Dendritic cell treated with granulocyte-macrophage colony-stimulating factor and Interleukin-4, amounts not matched to agents 40 ng/mL and 50 ng/mL, for 4 days (primary cell): Measurements from ENCODE around the gene DST.

Experiments used
- H3K27ac Mint-ChIP-seq: one replicate; pipeline ENCODE4 v1.8.0; 2022; ENCODE audit warnings: mild to moderate bottlenecking, mixed read lengths
- H3K27me3 Mint-ChIP-seq: one replicate; pipeline ENCODE4 v1.8.0; 2022; ENCODE audit warnings: mild to moderate bottlenecking, mixed read lengths
- H3K36me3 Mint-ChIP-seq: one replicate; pipeline ENCODE4 v1.8.0; 2022; ENCODE audit warnings: low read depth, mixed read lengths
- H3K4me1 Mint-ChIP-seq: one replicate; pipeline ENCODE4 v1.8.0; 2022; ENCODE audit warnings: low read depth, mixed read lengths
- H3K4me3 Mint-ChIP-seq: one replicate; pipeline ENCODE4 v1.8.0; 2022; ENCODE audit warnings: mild to moderate bottlenecking, moderate library complexity, mixed read lengths
- H3K9me3 Mint-ChIP-seq: one replicate; pipeline ENCODE4 v1.8.0; 2022; ENCODE audit warnings: mixed read lengths
- intact Hi-C: fragments of 100-400 bp; cut with micrococcal nuclease; formaldehyde crosslinking; loops from one replicate; pipeline ENCODE4 v1.15.0; 2022

DST gene

DNA sequence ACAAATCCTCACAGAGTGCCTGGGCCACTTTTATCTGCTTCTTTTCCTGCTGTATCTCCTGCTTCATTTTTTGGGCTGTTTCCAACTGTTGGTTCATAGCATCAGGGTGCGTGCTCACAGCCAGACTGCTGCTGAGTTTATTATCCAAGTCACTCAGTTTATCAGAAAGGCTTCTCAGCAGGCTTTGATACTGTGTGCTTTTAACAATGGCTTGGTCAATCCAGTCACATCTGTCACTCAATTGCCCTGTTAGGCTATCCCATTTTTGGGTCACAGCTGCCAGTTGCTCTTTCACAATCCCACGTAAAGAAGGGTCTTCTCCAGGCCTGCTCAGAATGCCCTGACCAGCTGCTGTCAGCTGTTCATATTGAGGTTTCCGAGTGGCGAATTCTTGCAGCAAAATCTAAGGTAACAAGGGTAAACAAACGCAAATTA is 87.2 kb downstream of the DST start:
- no peaks in the 10 kb centered on the region for H3K27me3 Mint-ChIP-seq
- H3K4me3 Mint-ChIP-seq: no peak overlapping the region
- intact Hi-C loops: no loop called here
- H3K36me3 Mint-ChIP-seq: peaks cover 6% of the 10 kb centered on the region
- no peaks in the 10 kb centered on the region for H3K4me1 Mint-ChIP-seq
- no peak overlapping the region for H3K27ac Mint-ChIP-seq
- H3K9me3 Mint-ChIP-seq: no peaks in the 10 kb centered on the region

DNA sequence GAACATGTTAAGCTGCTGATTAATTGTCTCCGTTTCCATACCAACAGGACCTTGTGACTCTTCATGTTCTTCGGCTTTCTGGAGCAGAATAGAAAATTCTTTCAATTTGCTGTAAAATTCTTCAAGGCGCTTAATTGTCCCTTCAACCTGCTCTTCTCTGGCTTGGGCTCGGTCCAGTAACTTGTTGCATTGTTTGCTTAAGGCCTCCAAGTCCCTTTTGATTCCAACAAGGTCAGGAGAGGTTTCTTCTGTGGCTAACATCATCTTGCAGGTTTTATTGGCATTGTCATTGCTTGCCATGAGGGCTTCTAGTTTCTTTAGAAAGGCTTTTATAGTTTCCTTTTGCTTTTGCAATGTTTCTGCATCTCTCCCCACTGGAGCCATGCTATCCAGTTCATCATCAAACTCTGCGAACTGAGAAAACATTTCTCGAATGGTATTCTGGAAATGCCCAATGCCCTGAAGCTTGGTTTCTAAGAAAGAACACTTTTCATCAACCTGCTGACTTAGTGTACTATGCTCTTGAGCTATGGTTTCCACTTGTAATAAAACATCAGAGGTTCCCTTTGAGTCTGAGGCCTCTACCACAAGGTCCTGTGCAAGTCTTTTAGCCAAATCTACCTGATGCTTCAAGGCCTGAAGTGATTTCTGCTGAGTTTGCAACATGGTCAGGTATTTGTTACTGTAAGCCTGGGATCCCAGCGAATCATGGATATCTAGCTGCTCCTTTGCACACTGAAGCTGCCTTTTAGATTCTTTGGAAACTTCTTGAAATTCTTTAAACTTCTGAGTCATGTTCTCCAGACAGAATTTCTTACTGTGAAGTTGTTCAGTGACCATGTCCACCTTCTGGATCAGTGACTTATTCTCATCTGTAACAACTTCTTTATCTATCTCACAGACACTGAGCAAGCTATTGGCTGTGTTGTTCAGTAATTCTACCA is 90.2 kb downstream of the DST start:
- intact Hi-C loops: no loop called here
- Mint-ChIP-seq H3K4me1 (no peaks in the 10 kb centered on the region), H3K27me3 (no peaks in the 10 kb centered on the region), H3K36me3 (peaks cover 6% of the 10 kb centered on the region), H3K4me3 (no peak overlapping the region), H3K27ac (no peak overlapping the region), H3K9me3 (no peaks in the 10 kb centered on the region)

DNA sequence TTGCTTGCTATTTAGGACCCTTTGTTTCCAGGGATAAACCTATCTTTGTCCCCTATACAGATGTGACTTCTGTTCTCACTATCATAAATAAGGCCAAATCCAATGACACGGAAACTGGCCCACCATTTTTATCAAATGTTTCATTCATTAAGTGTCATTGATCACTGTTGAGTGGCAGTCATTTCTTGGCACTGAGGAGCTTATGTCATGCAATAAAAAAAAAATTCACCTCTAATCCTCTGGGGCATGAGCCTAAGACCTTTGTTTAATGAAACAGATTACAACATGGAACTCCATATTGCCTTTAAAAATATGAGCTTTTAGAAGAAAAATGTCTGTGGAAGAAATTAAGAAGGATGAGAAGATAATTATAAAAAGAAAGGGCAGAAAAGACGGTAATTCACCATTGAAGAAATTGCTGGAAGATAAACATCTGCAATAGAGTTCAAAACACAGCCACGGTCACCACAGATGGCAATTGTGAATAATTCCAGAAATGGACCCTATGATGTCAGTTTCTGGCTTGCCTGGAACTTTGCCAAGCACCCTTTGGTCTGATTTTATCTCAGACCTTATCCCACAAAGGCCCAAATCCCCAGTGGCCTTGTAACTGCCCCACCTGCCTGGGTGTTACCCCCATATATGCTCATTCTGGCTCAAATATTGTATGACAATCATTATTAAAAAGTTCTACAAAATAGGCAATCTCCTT is 91.1 kb downstream of the DST start:
- no peaks in the 10 kb centered on the region for H3K4me1 Mint-ChIP-seq
- H3K9me3 Mint-ChIP-seq: no peaks in the 10 kb centered on the region
- no peak overlapping the region for H3K4me3 Mint-ChIP-seq
- no peaks in the 10 kb centered on the region for H3K27me3 Mint-ChIP-seq
- peaks cover 6% of the 10 kb centered on the region for H3K36me3 Mint-ChIP-seq
- intact Hi-C loops: no loop called here
- H3K27ac Mint-ChIP-seq: no peak overlapping the region

DNA sequence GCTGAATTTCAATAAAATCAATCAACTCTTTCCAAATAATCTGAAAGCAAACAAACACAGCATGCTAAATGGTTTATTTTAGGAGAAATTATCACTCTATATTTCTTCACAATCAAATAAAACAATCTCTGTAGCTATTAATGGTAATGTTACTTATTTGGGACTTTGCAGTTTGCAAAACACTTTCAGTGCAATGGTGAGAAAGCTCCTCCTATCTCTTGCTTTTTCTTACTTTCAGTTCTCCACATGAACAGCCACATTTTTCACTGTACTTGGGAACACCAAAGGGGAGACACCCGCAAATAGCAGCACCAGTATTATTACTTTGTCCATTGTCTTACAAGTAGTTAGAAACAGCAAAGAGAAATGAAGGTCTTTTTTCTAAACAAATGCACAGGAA is 92.4 kb downstream of the DST start:
- intact Hi-C loops: no loop called here
- no peak overlapping the region for H3K27ac Mint-ChIP-seq
- no peaks in the 10 kb centered on the region for H3K4me1 Mint-ChIP-seq
- no peaks in the 10 kb centered on the region for H3K27me3 Mint-ChIP-seq
- H3K4me3 Mint-ChIP-seq: no peak overlapping the region
- H3K36me3 Mint-ChIP-seq: peaks cover 2% of the 10 kb centered on the region
- H3K9me3 Mint-ChIP-seq: no peaks in the 10 kb centered on the region

DNA sequence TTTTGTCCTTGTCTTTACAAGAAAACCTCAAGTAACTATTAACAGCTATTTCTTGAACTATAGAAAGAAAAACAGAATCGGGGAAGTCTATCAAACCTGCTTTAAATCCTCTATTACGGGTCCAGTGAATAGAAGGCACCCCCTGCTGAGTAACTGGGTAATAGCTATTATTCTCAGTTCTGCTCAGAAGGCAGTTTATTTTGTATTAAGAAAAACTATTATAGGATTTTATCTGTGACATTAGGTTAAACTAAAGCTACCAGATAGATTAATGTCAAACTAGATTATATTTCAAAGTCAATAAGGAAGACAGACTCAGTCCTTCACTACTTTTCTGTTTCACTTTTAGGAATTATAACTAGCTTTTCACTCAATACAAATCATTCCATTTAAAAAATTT is 93.7 kb downstream of the DST start:
- no peaks in the 10 kb centered on the region for H3K9me3 Mint-ChIP-seq
- intact Hi-C loops: no loop called here
- no peaks in the 10 kb centered on the region for H3K27me3 Mint-ChIP-seq
- H3K4me3 Mint-ChIP-seq: no peak overlapping the region
- H3K4me1 Mint-ChIP-seq: no peaks in the 10 kb centered on the region
- H3K36me3 Mint-ChIP-seq: no peaks in the 10 kb centered on the region
- no peak overlapping the region for H3K27ac Mint-ChIP-seq

DNA sequence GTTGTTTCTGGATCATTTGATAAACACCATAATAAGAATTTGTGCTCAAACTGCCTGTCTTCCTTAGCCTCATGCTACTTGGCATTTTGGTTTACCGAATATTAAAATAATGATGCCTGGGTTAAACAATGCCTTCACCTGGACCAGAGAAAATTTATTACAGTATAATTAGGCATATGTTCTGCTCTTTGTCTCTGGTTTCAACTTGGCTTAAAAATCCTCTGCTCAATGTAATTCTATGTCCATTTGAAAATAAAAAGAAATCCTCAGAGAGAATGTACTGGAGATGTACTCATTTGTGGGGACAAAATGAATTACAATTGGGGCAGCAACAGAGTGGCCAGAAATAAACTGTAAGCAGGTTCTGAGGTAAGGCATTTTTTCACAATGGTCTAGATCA is 95.0 kb downstream of the DST start:
- Mint-ChIP-seq H3K27me3 (no peaks in the 10 kb centered on the region), H3K4me3 (no peak overlapping the region), H3K27ac (no peak overlapping the region), H3K9me3 (no peaks in the 10 kb centered on the region), H3K4me1 (no peaks in the 10 kb centered on the region), H3K36me3 (no peaks in the 10 kb centered on the region)
- intact Hi-C loops: no loop called here

DNA sequence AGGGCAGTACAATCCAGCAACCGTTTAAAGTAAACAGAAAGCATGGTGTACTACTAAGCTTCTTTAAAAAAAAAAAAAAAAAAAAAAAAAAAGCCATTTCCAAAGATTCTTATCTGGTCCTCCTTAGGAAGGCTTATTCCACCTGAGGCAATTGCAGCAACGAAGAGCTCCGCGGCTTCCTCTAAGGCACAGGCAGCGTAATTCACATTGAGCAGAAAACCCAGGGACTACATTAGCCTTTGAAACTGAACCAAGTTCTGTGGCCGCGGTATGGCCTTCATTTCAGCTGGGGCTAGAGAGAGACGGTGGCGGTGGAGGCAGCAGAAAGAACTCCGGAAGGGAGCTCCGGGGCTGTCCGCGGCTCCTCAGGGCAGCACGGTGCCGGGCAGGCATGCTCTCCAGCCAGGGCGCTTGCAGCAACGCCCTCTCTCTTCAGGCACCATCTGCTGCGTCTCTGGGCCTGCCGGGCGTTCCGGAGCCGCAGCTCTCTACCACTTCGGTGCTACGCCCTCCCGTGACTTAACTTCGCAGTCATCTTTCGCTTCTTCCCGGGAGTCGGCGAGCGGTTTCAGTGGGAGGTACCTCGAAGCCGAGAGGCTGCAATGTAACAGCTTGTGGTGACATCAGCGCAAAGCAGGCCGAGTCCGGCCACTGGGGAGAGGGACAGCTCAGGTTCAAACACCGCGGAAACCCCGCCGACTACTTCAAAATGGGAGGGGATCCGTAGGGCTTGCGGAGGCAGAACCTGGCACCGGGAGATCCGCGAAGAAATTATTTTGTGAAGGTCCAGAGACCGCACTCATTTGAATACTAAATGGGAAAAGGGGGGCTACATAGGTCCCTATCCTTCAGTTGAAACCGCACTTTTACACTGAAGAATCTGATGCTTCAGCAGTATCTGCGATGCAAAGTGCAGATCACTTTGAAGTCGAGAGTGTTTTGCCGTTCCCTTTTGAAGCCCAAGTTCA is 100.0 kb downstream of the DST start:
- H3K4me1 Mint-ChIP-seq: peaks cover 5% of the 10 kb centered on the region
- no peaks in the 10 kb centered on the region for H3K9me3 Mint-ChIP-seq
- no peak overlapping the region for H3K4me3 Mint-ChIP-seq
- intact Hi-C loops: loop anchor here (5.0 kb wide), 1 partner anchor 50 kb away; no protein-coding TSS in a partner anchor
- H3K36me3 Mint-ChIP-seq: no peaks in the 10 kb centered on the region
- no peaks in the 10 kb centered on the region for H3K27me3 Mint-ChIP-seq
- no peak overlapping the region for H3K27ac Mint-ChIP-seq

DNA sequence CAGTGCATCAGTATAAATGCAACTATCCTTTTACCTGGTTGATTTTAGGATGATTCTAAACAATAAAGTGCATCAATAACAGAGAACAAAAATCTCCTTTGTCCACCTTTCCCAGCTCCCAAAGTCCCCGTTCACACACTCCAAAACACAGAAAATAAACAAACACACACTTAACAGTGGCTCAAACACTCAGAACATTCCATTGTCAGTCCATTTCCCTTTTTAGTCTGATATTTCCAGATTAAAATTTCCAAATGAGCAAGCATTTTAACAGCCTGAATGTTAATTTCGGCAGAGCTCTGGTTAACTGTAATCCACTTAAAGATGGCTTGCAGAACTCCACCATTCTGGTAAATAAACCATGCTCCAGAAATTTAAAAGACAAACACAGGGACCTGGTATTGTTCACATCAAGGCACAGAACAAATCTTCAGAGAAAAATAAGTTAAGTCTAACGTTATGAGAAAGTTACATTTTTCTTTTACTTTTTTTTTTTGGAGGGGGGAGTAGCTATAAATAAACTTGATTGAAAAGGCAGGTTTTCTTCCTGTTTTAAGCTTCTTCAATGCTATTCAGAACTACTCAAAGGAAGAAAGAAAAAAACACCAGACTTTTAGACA is 100.8 kb downstream of the DST start:
- Mint-ChIP-seq H3K4me3 (no peak overlapping the region), H3K9me3 (no peaks in the 10 kb centered on the region), H3K27me3 (no peaks in the 10 kb centered on the region), H3K4me1 (peaks cover 5% of the 10 kb centered on the region), H3K27ac (no peak overlapping the region), H3K36me3 (no peaks in the 10 kb centered on the region)
- intact Hi-C loops: loop anchor here (5.0 kb wide), 1 partner anchor 50 kb away; no protein-coding TSS in a partner anchor

DNA sequence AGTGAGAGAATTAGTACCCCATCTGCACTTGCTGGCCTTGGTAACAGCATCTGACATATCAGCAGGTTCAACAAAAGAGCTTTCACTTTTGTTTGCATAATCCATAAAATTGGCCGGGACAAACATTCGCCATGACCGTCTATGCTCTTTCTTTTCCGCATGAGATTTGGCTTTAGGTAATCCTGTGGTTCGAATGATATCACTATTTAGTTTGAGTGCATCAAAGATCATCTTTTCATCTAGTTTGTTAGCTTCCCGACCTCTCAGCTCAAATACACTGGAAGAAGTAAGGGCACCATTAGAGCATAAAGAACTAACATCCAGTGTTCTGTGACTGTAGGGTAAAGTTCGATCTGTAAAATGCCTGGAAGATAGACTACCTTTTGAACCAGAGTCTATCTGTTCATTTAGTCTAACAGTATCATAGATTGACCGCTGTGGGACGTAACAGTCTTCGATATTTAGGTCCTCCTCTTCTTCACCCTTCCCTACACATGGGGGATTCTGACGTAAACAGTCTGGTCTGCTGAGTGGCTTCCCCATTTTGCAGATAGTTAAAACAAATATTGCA is 101.6 kb downstream of the DST start:
- Mint-ChIP-seq H3K27ac (no peak overlapping the region), H3K9me3 (no peaks in the 10 kb centered on the region), H3K27me3 (no peaks in the 10 kb centered on the region), H3K4me1 (peaks cover 5% of the 10 kb centered on the region), H3K36me3 (no peaks in the 10 kb centered on the region), H3K4me3 (no peak overlapping the region)
- intact Hi-C loops: loop anchor here (5.0 kb wide), 1 partner anchor 51 kb away; no protein-coding TSS in a partner anchor

DNA sequence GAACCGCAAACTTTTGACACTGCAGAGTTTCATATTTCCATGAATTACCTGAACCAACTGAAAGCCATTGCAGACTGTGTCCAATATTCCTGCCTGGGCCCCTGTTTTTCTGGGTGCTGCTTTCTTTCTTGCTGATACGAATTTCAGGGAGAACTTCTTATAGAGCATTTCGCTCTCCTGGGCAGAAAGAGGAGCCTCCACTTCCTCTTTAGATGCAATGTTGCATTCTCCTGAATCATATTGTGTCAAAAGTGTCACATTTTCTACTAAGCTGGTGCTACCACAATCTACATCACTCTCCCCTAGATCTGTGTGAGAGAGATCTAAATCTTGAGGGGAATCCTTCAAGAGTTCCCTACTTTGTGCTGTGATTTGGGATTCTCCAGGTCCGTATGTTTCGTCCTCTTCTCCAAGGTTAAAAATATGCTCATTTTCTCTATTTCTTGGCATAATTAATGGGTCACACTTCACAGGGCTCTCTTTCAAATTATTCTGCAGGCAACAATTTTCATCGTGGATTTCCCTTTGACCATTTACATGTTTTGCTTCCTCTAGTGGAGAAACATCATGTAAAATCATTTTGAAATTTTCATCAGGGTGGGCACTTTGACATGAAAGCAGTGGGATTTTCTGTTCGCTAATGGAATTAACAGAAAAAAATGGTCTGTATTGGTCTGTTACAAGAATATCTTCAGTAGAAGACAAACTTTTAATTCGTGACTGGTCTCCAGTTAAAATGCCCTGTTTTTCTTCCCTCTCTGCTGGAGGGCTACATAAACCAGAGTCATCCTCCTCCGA is 102.3 kb downstream of the DST start:
- Mint-ChIP-seq H3K27ac (no peak overlapping the region), H3K27me3 (no peaks in the 10 kb centered on the region), H3K4me3 (no peak overlapping the region), H3K9me3 (no peaks in the 10 kb centered on the region), H3K4me1 (peaks cover 5% of the 10 kb centered on the region), H3K36me3 (no peaks in the 10 kb centered on the region)
- intact Hi-C loops: loop anchor here (5.0 kb wide), 1 partner anchor 52 kb away; no protein-coding TSS in a partner anchor

DNA sequence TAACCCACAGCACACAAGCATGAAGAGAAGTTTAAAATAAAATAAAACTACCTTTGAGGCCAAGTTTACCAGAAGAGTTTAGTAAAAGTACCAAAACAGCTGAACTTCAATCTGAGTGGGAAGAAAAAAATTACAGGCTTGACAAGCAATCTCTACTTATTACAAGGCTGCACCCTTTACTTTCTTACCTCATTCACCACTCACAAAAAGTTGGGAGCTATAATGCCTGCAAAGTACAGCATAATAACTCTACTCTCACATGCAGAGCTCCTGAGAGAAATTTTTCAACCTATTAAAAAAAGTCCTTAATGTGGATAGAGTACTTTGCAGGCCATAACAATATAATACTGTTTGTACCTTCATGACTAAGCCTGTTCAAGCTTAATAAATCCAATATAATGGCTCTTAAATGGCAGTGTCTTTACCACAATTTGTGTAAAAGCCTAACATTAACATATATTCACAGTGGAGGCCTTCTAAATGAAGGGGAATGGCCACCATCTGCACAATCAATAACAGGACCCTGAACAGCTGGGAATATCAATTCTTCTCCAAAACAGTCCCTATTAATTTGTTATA is 103.1 kb downstream of the DST start:
- Mint-ChIP-seq H3K27me3 (no peaks in the 10 kb centered on the region), H3K4me1 (peaks cover 5% of the 10 kb centered on the region), H3K4me3 (no peak overlapping the region), H3K9me3 (no peaks in the 10 kb centered on the region), H3K36me3 (peaks cover 6% of the 10 kb centered on the region), H3K27ac (no peak overlapping the region)
- intact Hi-C loops: loop anchor here (5.0 kb wide), 1 partner anchor 53 kb away; no protein-coding TSS in a partner anchor

DNA sequence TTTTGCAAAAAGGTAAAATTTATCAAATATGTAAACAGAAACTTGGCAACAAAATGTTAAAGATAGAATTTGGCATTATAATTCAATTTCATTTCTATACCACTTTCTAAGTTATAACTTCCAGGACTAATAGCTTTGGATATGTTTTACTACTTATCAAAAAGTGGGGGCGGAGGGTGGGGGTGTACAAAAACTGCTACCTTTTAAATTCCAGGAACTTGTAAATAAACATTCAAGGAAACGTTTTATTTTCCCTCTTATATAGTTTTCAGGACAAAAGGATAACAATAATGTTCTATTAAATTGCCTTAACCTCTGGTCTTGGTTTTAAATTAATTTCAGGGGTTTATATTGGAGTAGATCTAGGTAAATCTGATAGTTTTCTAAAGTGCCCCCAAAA is 103.8 kb downstream of the DST start:
- Mint-ChIP-seq H3K9me3 (no peaks in the 10 kb centered on the region), H3K4me3 (no peak overlapping the region), H3K4me1 (peaks cover 5% of the 10 kb centered on the region), H3K36me3 (peaks cover 9% of the 10 kb centered on the region), H3K27ac (no peak overlapping the region), H3K27me3 (no peaks in the 10 kb centered on the region)
- intact Hi-C loops: no loop called here
